Skeletal muscle satellite cell (primary cell): ENCODE data around the gene IP6K1. TPM values are rescaled to one million over a fixed set of nuclear protein-coding genes. Genes with fewer than 3 reads are reported as not detected.

Experiments
- H3K27me3 ChIP-seq: 2 replicates; pipeline ENCODE4 v1.7.0; 2013; ENCODE audit warnings: low read length; ENCODE audit not compliant: control insufficient read depth, insufficient read depth
- H3K36me3 ChIP-seq: 2 replicates; pipeline ENCODE4 v1.7.0; 2013; ENCODE audit warnings: mild to moderate bottlenecking, control low read depth, low read length; ENCODE audit not compliant: insufficient read depth
- H3K4me1 ChIP-seq: 2 replicates; pipeline ENCODE4 v1.7.0; 2013; ENCODE audit warnings: low read length; ENCODE audit not compliant: control insufficient read depth, insufficient read depth
- H3K4me2 ChIP-seq: 2 replicates; pipeline ENCODE4 v1.7.0; 2013; ENCODE audit warnings: mild to moderate bottlenecking, low read length
- H3K4me3 ChIP-seq: 2 replicates; pipeline ENCODE4 v1.7.0; 2013; ENCODE audit warnings: low read length
- H3K9ac ChIP-seq: 2 replicates; pipeline ENCODE4 v1.7.0; 2013; ENCODE audit warnings: mild to moderate bottlenecking, low read depth, low read length, moderate library complexity
- H3K9me3 ChIP-seq: replicated peaks from 2 replicates; pipeline ENCODE4 v1.7.0; 2013; ENCODE audit warnings: mild to moderate bottlenecking, control low read depth, low read length
- small RNA-seq: library from RNA; depleted of rRNA; stranded (forward); fragments of <200 nt; gene quantifications from one replicate; pipeline ENCODE3, GENCODE V24; 2012

Gene IP6K1

GRCh38 chr3:49680493-49681231 lies 105.7 kb downstream of the IP6K1 start:
- H3K4me2 ChIP-seq = no peak overlapping the region
- H3K36me3 ChIP-seq = peaks cover 80% of the 10 kb centered on the region
- H3K27me3 ChIP-seq = no peaks in the 10 kb centered on the region
- H3K4me1 ChIP-seq = peaks cover 11% of the 10 kb centered on the region
- no peak overlapping the region for H3K4me3 ChIP-seq
- H3K9ac ChIP-seq = no peak overlapping the region
- H3K9me3 ChIP-seq = no peaks in the 10 kb centered on the region

- no peak overlapping the region for H3K4me3 ChIP-seq
These were observed 110.4 kb downstream of the IP6K1 start for GRCh38 chr3:49675912-49676311.

GRCh38 chr3:49674497-49674983 lies 111.8 kb downstream of the IP6K1 start:
- Histone ChIP-seq H3K4me3 (peak overlapping the region; percentile 100), H3K4me1 (peaks cover 16% of the 10 kb centered on the region), H3K27me3 (no peaks in the 10 kb centered on the region), H3K4me2 (peak overlapping the region; percentile 96), H3K36me3 (peaks cover 40% of the 10 kb centered on the region), H3K9me3 (no peaks in the 10 kb centered on the region), H3K9ac (peak overlapping the region; percentile 94)

More at GRCh38 chr3:49675912-49676311, 110.4 kb downstream of the IP6K1 start:
- H3K9ac ChIP-seq = no peak overlapping the region
- peaks cover 53% of the 10 kb centered on the region for H3K36me3 ChIP-seq
- no peaks in the 10 kb centered on the region for H3K9me3 ChIP-seq
- H3K27me3 ChIP-seq = no peaks in the 10 kb centered on the region
- no peak overlapping the region for H3K4me2 ChIP-seq
- peaks cover 16% of the 10 kb centered on the region for H3K4me1 ChIP-seq

Small RNAs within 50 kb of the gene (small RNA-seq; reads per million reads assigned to genes)
- gene AMIGO3 = not detected
- gene COX6CP14 = not detected
